ENCODE results near the gene EXD1.

EXD1 gene, protein sequence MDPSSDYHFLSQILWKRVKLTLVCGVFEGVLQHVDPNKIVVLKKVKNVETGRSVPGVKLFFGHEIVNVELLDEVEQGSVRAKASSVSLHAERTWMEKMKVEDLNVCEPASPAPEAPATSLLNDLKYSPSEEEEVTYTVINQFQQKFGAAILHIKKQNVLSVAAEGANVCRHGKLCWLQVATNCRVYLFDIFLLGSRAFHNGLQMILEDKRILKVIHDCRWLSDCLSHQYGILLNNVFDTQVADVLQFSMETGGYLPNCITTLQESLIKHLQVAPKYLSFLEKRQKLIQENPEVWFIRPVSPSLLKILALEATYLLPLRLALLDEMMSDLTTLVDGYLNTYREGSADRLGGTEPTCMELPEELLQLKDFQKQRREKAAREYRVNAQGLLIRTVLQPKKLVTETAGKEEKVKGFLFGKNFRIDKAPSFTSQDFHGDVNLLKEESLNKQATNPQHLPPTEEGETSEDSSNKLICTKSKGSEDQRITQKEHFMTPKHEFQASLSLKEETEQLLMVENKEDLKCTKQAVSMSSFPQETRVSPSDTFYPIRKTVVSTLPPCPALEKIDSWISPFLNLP

DNA sequence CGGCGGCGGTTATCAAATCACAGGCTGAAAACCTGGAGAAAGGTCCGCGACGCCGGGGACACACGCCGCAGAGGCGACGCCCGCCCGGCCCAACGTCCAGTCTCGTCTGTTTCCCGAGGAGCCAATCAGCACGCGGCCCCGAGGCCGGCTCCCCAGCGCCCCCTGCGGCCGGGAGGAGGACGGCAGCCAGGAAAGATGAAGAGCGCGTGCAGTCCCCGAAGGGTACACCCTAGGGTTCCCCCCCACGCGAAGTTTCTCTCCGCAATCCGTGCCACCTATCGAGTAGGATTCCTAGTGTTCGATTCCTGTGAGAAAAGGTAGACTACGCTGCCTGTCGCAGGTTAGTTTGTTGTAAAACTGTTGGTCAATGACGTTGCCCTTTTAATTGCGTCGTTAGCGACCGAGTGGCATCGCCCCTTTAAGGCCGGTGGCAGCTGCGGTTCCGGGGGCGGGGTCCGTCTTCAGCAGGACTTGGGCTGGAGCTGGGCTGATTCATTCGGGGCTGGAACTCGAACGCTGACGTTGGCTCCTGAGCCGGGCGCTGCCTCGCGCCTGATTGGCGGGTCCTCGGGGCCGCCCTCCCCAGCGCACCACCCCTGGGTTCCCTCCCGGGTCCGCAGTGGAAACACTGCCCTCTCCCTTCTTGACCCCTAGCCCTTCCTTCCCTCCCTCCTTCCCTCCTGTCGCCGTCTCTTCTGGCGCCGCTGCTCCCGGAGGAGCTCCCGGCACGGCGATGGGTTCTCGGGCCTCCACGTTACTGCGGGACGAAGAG lies at the start of gene EXD1, which contains the start of gene CHP1:
Gene EXD1, minus strand, starts transcription at position 108 of the 772 bp plus-strand sequence. CDS start 4,182 bp downstream, outside the sequence.
Gene CHP1, plus strand, starts transcription at position 619 of the 772 bp plus-strand sequence. Its CDS starts 115 bp downstream, at position 734.
- TF ChIP-seq, protein P1, sequence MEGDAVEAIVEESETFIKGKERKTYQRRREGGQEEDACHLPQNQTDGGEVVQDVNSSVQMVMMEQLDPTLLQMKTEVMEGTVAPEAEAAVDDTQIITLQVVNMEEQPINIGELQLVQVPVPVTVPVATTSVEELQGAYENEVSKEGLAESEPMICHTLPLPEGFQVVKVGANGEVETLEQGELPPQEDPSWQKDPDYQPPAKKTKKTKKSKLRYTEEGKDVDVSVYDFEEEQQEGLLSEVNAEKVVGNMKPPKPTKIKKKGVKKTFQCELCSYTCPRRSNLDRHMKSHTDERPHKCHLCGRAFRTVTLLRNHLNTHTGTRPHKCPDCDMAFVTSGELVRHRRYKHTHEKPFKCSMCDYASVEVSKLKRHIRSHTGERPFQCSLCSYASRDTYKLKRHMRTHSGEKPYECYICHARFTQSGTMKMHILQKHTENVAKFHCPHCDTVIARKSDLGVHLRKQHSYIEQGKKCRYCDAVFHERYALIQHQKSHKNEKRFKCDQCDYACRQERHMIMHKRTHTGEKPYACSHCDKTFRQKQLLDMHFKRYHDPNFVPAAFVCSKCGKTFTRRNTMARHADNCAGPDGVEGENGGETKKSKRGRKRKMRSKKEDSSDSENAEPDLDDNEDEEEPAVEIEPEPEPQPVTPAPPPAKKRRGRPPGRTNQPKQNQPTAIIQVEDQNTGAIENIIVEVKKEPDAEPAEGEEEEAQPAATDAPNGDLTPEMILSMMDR (IDR thresholded peaks at IDR 0.05; ENCODE audit: control insufficient read depth, insufficient read depth, low read depth, low read length, missing control alignments): peak; percentile 95
- peak within 1 kb of the TSS; percentile 100 for H3K4me3 ChIP-seq (ENCODE audit: control insufficient read depth, low read depth, low read length)
- peak; percentile 84 for DNase-seq (ENCODE audit: low read depth)

DNA sequence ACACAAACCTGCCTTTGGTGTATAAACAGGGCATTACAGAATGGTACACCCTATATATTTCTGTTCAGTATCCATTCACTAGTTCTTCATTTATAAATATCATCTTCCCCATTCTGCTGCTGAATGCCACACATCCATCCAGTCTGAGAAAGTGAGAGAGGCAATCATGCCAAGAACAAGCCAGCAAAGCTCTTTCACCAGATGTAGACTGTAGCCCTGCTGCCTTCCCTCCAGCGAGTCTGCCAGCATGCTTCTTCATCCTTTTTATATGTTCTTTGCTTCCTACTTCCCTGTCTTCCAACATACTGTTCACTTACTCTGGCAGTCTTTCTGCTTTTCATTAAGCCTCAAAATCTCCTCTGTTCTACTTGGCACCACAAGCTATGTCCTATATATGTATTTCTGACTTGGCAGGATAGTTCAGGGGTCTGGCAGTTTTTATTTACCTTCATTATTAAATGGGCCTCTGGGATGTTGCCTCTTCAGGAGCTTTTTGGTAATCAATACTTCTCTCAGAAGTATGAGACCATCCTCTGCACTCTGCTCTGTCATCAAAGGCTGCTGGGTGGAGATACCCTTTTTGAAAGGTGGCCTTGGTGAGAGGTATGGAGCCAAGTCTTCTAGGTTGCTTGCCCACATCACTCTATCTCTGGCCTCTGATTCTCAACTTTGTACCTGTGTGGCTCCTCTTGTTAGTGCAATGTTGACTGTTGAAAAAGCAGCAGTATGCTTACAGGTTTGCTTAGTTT lies 49.2 kb upstream of the EXD1 start:
- no peak overlapping the region for H3K4me3 ChIP-seq (ENCODE audit: control insufficient read depth, low read depth, low read length)
- TF ChIP-seq, protein P1 (IDR thresholded peaks at IDR 0.05; ENCODE audit: control insufficient read depth, insufficient read depth, low read depth, low read length, missing control alignments): no peak
- no peak for DNase-seq (ENCODE audit: low read depth)

DNA sequence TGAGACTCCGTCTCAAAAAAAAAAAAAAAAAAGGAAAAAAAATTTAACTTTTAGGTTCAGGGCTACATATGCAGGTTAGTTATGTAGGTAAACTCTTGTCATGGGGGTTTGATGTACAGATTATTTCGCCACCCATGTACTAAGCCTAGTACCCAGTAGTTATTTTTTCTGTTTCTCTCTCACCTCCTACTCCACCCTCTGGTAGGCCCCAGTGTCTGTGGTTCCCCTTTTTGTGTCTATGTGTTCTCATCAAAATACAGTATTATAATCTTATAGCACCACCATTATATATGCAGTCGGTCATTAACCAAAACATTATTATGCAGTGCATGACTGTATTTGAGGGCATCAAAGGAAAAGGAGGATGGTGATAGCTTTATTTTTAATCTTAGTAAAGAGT lies 47.8 kb upstream of the EXD1 start:
- TF ChIP-seq, protein P1 (IDR thresholded peaks at IDR 0.05; ENCODE audit: control insufficient read depth, insufficient read depth, low read depth, low read length, missing control alignments): no peak
- no peak overlapping the region for H3K4me3 ChIP-seq (ENCODE audit: control insufficient read depth, low read depth, low read length)
- no peak for DNase-seq (ENCODE audit: low read depth)

DNA sequence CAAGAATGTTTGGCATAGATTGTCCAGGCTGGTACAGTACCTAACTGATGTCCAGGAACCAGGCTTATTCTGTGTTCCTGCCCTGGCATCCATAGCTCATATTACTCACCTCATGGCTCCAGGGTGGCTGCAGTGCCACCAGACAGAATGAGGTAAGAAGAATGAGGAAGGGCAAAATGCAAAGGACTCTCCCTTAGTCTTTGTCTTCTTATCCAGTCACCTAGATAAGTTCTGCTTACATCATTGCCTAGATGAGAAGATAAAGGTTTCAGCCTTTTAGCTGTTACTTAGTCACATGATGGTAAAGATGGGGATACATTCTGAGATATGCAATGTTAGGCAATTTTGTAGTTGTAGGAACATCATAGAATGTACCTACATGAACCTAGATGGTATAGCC lies 46.3 kb upstream of the EXD1 start:
- H3K4me3 ChIP-seq (ENCODE audit: control insufficient read depth, low read depth, low read length): no peak overlapping the region
- TF ChIP-seq, protein P1 (IDR thresholded peaks at IDR 0.05; ENCODE audit: control insufficient read depth, insufficient read depth, low read depth, low read length, missing control alignments): no peak
- DNase-seq (ENCODE audit: low read depth): no peak

DNA sequence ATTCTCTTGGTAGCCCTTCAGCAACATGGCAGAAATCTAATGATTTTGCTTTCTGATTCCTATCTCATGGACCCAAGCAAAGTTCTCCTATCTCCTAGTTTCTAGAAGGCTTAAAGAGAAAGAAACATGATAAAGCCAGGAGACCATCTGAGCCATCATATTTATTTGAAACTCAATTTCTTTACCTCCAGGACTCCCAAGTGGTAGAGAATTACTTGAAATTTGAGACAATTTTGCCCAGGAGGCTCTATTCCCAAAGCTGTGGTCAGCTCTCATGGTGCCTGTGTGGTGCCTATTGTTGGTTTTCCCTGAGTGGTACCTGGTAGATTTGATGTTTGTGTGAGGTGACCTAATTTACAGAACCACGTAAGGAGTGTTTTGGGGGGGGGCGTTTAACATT lies 39.3 kb upstream of the EXD1 start:
- DNase-seq (ENCODE audit: low read depth): no peak
- TF ChIP-seq, protein P1 (IDR thresholded peaks at IDR 0.05; ENCODE audit: control insufficient read depth, insufficient read depth, low read depth, low read length, missing control alignments): no peak

DNA sequence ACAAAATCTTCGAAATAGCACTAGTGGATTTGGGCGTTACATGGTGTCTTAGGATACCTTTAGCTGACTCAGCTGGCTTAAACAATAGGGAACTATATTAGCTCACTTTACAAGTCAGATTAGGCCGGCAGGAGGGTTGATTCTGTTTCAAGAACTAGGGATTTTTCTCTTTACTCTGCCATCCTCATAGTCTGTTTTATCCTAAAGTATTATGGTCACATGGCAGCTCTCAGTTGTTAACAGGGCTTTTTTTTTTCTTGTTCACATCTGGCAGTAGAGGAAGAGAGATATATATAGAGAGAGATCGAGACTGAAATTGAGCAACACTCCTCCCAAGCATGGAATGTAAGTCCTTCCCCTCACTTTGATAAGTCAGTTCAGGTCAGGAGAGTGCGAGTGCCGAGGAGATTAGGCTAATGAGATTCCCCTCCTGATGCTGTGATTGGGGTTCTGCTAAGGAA lies 33.4 kb upstream of the EXD1 start:
- TF ChIP-seq, protein P1 (IDR thresholded peaks at IDR 0.05; ENCODE audit: control insufficient read depth, insufficient read depth, low read depth, low read length, missing control alignments): no peak
- DNase-seq (ENCODE audit: low read depth): no peak
- no peak overlapping the region for H3K4me3 ChIP-seq (ENCODE audit: control insufficient read depth, low read depth, low read length)

More for the DNA sequence above, 39.3 kb upstream of the EXD1 start:
- H3K4me3 ChIP-seq (ENCODE audit: control insufficient read depth, low read depth, low read length): no peak overlapping the region
